ENCODE data around the gene VWA1. TPM values are rescaled to one million over a fixed set of nuclear protein-coding genes. Genes with fewer than 3 reads are reported as not detected.
A peak's percentile ranks its signal among the peaks of the same experiment; 100 is the strongest.
"Not testable (repeated sequence)": the region's sequence is repeated elsewhere in the genome, so short reads cannot be mapped to it uniquely, and the experiment has no call there.

The VWA1 gene
- total RNA-seq, 2 donors from 2014 or later, result 1.3 to 7.7 TPM

GRCh38 chr1:1422465-1423244 lies 12.8 kb upstream of the VWA1 start:
- Mint-ChIP-seq H3K27me3 (peaks cover 4 to 8% of the 10 kb centered on the region in 2 donors), H3K27ac (no peak overlapping the region), H3K4me3 (no peak overlapping the region), H3K9me3 (no peaks in the 10 kb centered on the region), H3K4me1 (ENCODE audit: low read depth in 2 of 2) (peaks cover 3 to 5% of the 10 kb centered on the region in 2 donors), H3K36me3 (no peaks in the 10 kb centered on the region)
- ATAC-seq (no peak), DNase-seq (ENCODE audit: low spot score) (peak; percentile 59)

GRCh38 chr1:1423245-1423597 lies 12.3 kb upstream of the VWA1 start:
- DNase-seq (ENCODE audit: low spot score), result no peak
- H3K4me1 Mint-ChIP-seq (ENCODE audit: low read depth in 2 of 2), result peaks cover 0 to 2% of the 10 kb centered on the region in 2 donors
- no peak overlapping the region for H3K4me3 Mint-ChIP-seq
- no peaks in the 10 kb centered on the region for H3K9me3 Mint-ChIP-seq
- no peak for ATAC-seq
- H3K36me3 Mint-ChIP-seq, result no peaks in the 10 kb centered on the region
- no peak overlapping the region for H3K27ac Mint-ChIP-seq
- peaks cover 0 to 6% of the 10 kb centered on the region in 2 donors for H3K27me3 Mint-ChIP-seq

- H3K4me1 Mint-ChIP-seq (ENCODE audit: low read depth in 2 of 2), result peaks cover 0 to 6% of the 10 kb centered on the region in 2 donors
- peaks cover 0 to 10% of the 10 kb centered on the region in 2 donors for H3K27me3 Mint-ChIP-seq
- no peak for DNase-seq (ENCODE audit: low spot score)
- no peak overlapping the region for H3K27ac Mint-ChIP-seq
- no peaks in the 10 kb centered on the region for H3K36me3 Mint-ChIP-seq
- no peak overlapping the region for H3K4me3 Mint-ChIP-seq
- no peaks in the 10 kb centered on the region for H3K9me3 Mint-ChIP-seq
- ATAC-seq, result no peak
Measured at GRCh38 chr1:1424707-1425106, 10.8 kb upstream of the VWA1 start.

- H3K9me3 Mint-ChIP-seq, result no peaks in the 10 kb centered on the region
- ATAC-seq, result no peak
Measured at GRCh38 chr1:1425426-1425752, 10.1 kb upstream of the VWA1 start.

GRCh38 chr1:1425753-1426495 lies 9.6 kb upstream of the VWA1 start:
- DNase-seq (ENCODE audit: low spot score) (peak; percentile 53), ATAC-seq (no peak)
- Mint-ChIP-seq H3K4me1 (ENCODE audit: low read depth in 2 of 2) (peaks cover 0 to 6% of the 10 kb centered on the region in 2 donors), H3K4me3 (no peak overlapping the region), H3K9me3 (no peaks in the 10 kb centered on the region), H3K36me3 (no peaks in the 10 kb centered on the region), H3K27ac (no peak overlapping the region), H3K27me3 (peaks cover 0 to 14% of the 10 kb centered on the region in 2 donors)

More at GRCh38 chr1:1425426-1425752, 10.1 kb upstream of the VWA1 start:
- Mint-ChIP-seq H3K27me3 (peaks cover 0 to 14% of the 10 kb centered on the region in 2 donors), H3K27ac (no peak overlapping the region), H3K4me3 (no peak overlapping the region), H3K4me1 (ENCODE audit: low read depth in 2 of 2) (peaks cover 0 to 6% of the 10 kb centered on the region in 2 donors), H3K36me3 (no peaks in the 10 kb centered on the region)
- DNase-seq (ENCODE audit: low spot score), result peak; percentile 47

GRCh38 chr1:1426496-1427105 lies 8.9 kb upstream of the VWA1 start:
- Mint-ChIP-seq H3K4me1 (ENCODE audit: low read depth in 2 of 2) (peaks cover 0 to 6% of the 10 kb centered on the region in 2 donors), H3K9me3 (no peaks in the 10 kb centered on the region), H3K4me3 (no peak overlapping the region), H3K36me3 (no peaks in the 10 kb centered on the region), H3K27me3 (peaks cover 0 to 14% of the 10 kb centered on the region in 2 donors), H3K27ac (no peak overlapping the region)
- no peak for ATAC-seq
- DNase-seq (ENCODE audit: low spot score), result no peak

- Mint-ChIP-seq H3K4me3 (no peak overlapping the region), H3K27ac (no peak overlapping the region), H3K27me3 (peaks cover 0 to 14% of the 10 kb centered on the region in 2 donors), H3K4me1 (ENCODE audit: low read depth in 2 of 2) (peaks cover 0 to 6% of the 10 kb centered on the region in 2 donors), H3K9me3 (no peaks in the 10 kb centered on the region), H3K36me3 (no peaks in the 10 kb centered on the region)
- ATAC-seq (peak; percentile 55 to 61), DNase-seq (ENCODE audit: low spot score) (peak; percentile 59)
Measured at GRCh38 chr1:1427106-1427819, 8.2 kb upstream of the VWA1 start.

GRCh38 chr1:1427820-1428148 lies 7.7 kb upstream of the VWA1 start:
- Mint-ChIP-seq H3K4me1 (ENCODE audit: low read depth in 2 of 2) (peaks cover 0 to 6% of the 10 kb centered on the region in 2 donors), H3K4me3 (no peak overlapping the region), H3K9me3 (no peaks in the 10 kb centered on the region), H3K36me3 (no peaks in the 10 kb centered on the region), H3K27me3 (peaks cover 0 to 14% of the 10 kb centered on the region in 2 donors), H3K27ac (no peak overlapping the region)
- ATAC-seq (no peak), DNase-seq (ENCODE audit: low spot score) (peak; percentile 37)

- peaks cover 0 to 13% of the 10 kb centered on the region in 2 donors for H3K27me3 Mint-ChIP-seq
- peaks cover 0 to 5% of the 10 kb centered on the region in 2 donors for H3K4me1 Mint-ChIP-seq (ENCODE audit: low read depth in 2 of 2)
- no peaks in the 10 kb centered on the region for H3K9me3 Mint-ChIP-seq
- DNase-seq (ENCODE audit: low spot score) (peak; percentile 15), ATAC-seq (no peak)
- H3K36me3 Mint-ChIP-seq, result no peaks in the 10 kb centered on the region
- peak overlapping the region in 1 of 2 donors; percentile 79 for H3K27ac Mint-ChIP-seq
- peak overlapping the region; percentile 5 for H3K4me3 Mint-ChIP-seq
Measured at GRCh38 chr1:1428174-1428573, 7.3 kb upstream of the VWA1 start.

GRCh38 chr1:1428967-1429366 lies 6.5 kb upstream of the VWA1 start:
- not testable (repeated sequence) for H3K4me1 Mint-ChIP-seq (ENCODE audit: low read depth in 2 of 2); H3K36me3 Mint-ChIP-seq; H3K4me3 Mint-ChIP-seq; H3K9me3 Mint-ChIP-seq; ATAC-seq
- DNase-seq (ENCODE audit: low spot score), result peak; percentile 8
- Mint-ChIP-seq H3K27ac (peak overlapping the region in 1 of 2 donors; percentile 79), H3K27me3 (peaks cover 0 to 12% of the 10 kb centered on the region in 2 donors)

GRCh38 chr1:1429671-1430073 lies 5.8 kb upstream of the VWA1 start:
- no peaks in the 10 kb centered on the region for H3K36me3 Mint-ChIP-seq
- peaks cover 0 to 12% of the 10 kb centered on the region in 2 donors for H3K27me3 Mint-ChIP-seq
- no peak overlapping the region for H3K27ac Mint-ChIP-seq
- ATAC-seq (no peak), DNase-seq (ENCODE audit: low spot score) (peak; percentile 47)
- H3K4me3 Mint-ChIP-seq, result no peak overlapping the region
- H3K9me3 Mint-ChIP-seq, result no peaks in the 10 kb centered on the region
- peaks cover 0 to 4% of the 10 kb centered on the region in 2 donors for H3K4me1 Mint-ChIP-seq (ENCODE audit: low read depth in 2 of 2)

- Mint-ChIP-seq H3K4me1 (ENCODE audit: low read depth in 2 of 2) (peaks cover 0 to 4% of the 10 kb centered on the region in 2 donors), H3K4me3 (no peak overlapping the region), H3K27ac (no peak overlapping the region), H3K27me3 (peaks cover 0 to 15% of the 10 kb centered on the region in 2 donors), H3K9me3 (no peaks in the 10 kb centered on the region), H3K36me3 (no peaks in the 10 kb centered on the region)
- peak; percentile 47 for DNase-seq (ENCODE audit: low spot score)
- no peak for ATAC-seq
Measured at GRCh38 chr1:1430114-1430982, 5.1 kb upstream of the VWA1 start.

Measured in natural killer cell treated with Interleukin-12 subunit alpha and Interleukin-12 subunit beta and Interleukin-15 and Interleukin-18, amount 100 ng/mL, for 72 hours (primary cell).